Measurements from ENCODE around the gene HPX. TPM values are rescaled to one million over a fixed set of nuclear protein-coding genes. Genes with fewer than 3 reads are reported as not detected.

Gene HPX
- total RNA-seq, 4 donors from 2014 or later: 0.29 to 28.6 (median 1.1) TPM; not detected in 1

- H3K4me3 ChIP-seq: no peak overlapping the region
- DNase-seq: no peak
- no peak for TF ChIP-seq POLR2A (IDR thresholded peaks at IDR 0.05)
- TF ChIP-seq, protein P1, sequence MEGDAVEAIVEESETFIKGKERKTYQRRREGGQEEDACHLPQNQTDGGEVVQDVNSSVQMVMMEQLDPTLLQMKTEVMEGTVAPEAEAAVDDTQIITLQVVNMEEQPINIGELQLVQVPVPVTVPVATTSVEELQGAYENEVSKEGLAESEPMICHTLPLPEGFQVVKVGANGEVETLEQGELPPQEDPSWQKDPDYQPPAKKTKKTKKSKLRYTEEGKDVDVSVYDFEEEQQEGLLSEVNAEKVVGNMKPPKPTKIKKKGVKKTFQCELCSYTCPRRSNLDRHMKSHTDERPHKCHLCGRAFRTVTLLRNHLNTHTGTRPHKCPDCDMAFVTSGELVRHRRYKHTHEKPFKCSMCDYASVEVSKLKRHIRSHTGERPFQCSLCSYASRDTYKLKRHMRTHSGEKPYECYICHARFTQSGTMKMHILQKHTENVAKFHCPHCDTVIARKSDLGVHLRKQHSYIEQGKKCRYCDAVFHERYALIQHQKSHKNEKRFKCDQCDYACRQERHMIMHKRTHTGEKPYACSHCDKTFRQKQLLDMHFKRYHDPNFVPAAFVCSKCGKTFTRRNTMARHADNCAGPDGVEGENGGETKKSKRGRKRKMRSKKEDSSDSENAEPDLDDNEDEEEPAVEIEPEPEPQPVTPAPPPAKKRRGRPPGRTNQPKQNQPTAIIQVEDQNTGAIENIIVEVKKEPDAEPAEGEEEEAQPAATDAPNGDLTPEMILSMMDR (IDR thresholded peaks at IDR 0.05): no peak
- H3K27me3 ChIP-seq: no peaks in the 10 kb centered on the region
- H3K9me3 ChIP-seq: no peaks in the 10 kb centered on the region
- H3K36me3 ChIP-seq: no peaks in the 10 kb centered on the region
- intact Hi-C loops (cut with DNase I; ENCODE audit: low total_unique reads): no loop called here
- peak overlapping the region; percentile 27 to 62 for H3K27ac ChIP-seq
- peaks cover 0 to 6% of the 10 kb centered on the region in 2 donors for H3K4me1 ChIP-seq
These were observed 28.8 kb upstream of the HPX start for GRCh38 chr11:6469599-6469998.

DNA sequence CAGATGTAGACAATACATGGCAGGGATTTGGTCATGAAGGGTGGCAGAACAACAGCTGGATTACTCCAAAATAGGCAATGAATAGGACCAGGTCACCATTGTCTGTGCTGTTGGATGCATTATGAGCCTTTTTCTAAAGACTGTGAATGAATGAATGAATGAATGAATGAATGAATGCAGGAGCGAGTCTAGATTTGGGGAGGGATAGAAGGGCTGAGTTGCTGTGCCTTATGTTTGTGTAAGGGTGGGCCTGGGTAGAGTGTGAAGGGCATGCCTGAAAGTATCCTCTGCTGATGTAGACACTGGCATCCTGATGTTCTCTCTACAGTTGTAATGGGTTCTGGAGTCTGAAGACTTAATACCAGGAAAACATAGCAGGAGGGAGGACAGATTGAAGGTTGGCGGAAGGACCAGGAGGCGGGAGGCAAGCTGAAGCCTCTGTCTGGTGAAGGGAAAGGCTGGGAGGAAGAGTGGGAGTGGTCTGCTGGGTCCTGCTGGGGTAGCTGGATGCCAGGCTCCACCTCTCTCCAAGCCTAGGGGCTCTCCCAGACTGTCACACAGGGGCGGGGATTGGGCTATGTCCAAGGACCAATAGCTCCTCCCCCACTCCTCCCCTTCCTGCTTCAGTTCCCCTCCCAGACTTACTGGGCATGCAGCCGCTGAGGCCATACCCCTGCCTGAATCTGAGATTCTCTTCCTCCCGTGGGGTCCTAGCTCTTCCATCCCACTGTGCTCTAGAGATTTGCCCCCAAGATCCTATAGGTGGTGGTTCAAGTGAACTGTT is 28.1 kb upstream of the HPX start:
- Histone ChIP-seq H3K9me3 (no peaks in the 10 kb centered on the region), H3K27me3 (no peaks in the 10 kb centered on the region), H3K4me3 (no peak overlapping the region), H3K36me3 (no peaks in the 10 kb centered on the region), H3K27ac (peak overlapping the region; percentile 27 to 62), H3K4me1 (peaks cover 0 to 6% of the 10 kb centered on the region in 2 donors)
- DNase-seq: peak; percentile 89 to 91
- TF ChIP-seq, protein P1 (IDR thresholded peaks at IDR 0.05): no peak
- peak in 1 of 2 donors; percentile 31 for TF ChIP-seq POLR2A (IDR thresholded peaks at IDR 0.05)
- intact Hi-C loops (cut with DNase I; ENCODE audit: low total_unique reads): no loop called here

- DNase-seq: no peak
- H3K27me3 ChIP-seq: no peaks in the 10 kb centered on the region
- no peaks in the 10 kb centered on the region for H3K4me1 ChIP-seq
- H3K27ac ChIP-seq: no peak overlapping the region
- no peaks in the 10 kb centered on the region for H3K9me3 ChIP-seq
- intact Hi-C loops (cut with DNase I; ENCODE audit: low total_unique reads): no loop called here
- H3K4me3 ChIP-seq: no peak overlapping the region
- H3K36me3 ChIP-seq: no peaks in the 10 kb centered on the region
- no peak for TF ChIP-seq POLR2A (IDR thresholded peaks at IDR 0.05)
- TF ChIP-seq, protein P1 (IDR thresholded peaks at IDR 0.05): no peak
These were observed 18.3 kb upstream of the HPX start for GRCh38 chr11:6459099-6459450.

DNA sequence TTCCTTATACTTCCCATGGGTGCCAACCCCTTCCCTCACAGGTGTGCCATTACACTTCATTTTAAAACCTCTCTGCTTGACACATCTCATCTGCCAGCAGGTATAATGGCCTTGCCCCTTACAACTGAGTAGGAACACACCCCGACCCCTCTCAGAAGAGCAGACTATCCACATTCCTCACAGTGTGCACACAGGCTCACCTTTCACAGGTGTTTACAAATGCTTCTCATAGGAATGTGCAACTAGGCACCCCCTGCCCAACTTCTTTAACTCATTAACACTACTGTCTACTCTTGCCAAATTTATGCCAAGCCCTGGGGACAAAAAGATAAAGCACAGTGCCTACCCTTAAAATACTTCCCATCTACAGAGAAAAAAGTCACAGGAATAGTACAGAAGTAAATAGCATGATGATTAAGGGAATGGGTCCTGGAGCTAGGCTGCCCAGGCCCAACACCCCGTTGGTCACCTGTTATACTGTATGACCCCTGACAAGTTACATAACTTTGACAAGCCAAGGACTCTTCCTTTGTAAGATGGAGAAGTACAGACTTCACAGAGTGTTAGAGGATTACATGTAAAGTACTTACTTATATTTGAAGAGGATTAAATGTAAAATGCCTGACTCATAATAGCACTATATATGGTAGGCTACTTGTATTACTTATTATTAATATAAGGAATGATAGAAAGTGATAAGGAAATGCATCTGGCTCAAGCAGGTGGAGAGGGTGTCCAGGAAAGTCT is 17.7 kb upstream of the HPX start:
- TF ChIP-seq POLR2A (IDR thresholded peaks at IDR 0.05): no peak
- TF ChIP-seq, protein P1 (IDR thresholded peaks at IDR 0.05): no peak
- Histone ChIP-seq H3K4me3 (no peak overlapping the region), H3K4me1 (no peaks in the 10 kb centered on the region), H3K9me3 (no peaks in the 10 kb centered on the region), H3K27me3 (no peaks in the 10 kb centered on the region), H3K27ac (no peak overlapping the region), H3K36me3 (no peaks in the 10 kb centered on the region)
- intact Hi-C loops (cut with DNase I; ENCODE audit: low total_unique reads): no loop called here
- DNase-seq: no peak
